Skeletal muscle tissue (tissue), 4 donors: ENCODE results near the gene NDUFB4. TPM values are rescaled to one million over a fixed set of nuclear protein-coding genes. Genes with fewer than 3 reads are reported as not detected.
"Not testable (repeated sequence)": the region's sequence is repeated elsewhere in the genome, so short reads cannot be mapped to it uniquely, and the experiment has no call there.

Experiments used
- H3K27ac ChIP-seq: one replicate; pipeline ENCODE4 v1.7.0; 2013; ENCODE audit warnings: mild to moderate bottlenecking, low read depth, low read length, inconsistent platforms
- H3K27me3 ChIP-seq, 3 donors: one replicate each; pipeline ENCODE4 v1.7.0; 2013; ENCODE audit warnings: low read length in 3 of 3; ENCODE audit not compliant: control insufficient read depth in 3 of 3, insufficient read depth in 3 of 3
- H3K36me3 ChIP-seq, 3 donors: one replicate each; pipeline ENCODE4 v1.7.0; 2013; ENCODE audit warnings: low read length in 3 of 3; ENCODE audit not compliant: control insufficient read depth in 3 of 3, insufficient read depth in 3 of 3
- H3K4me1 ChIP-seq, 3 donors: one replicate each; pipeline ENCODE4 v1.7.0; 2013; ENCODE audit warnings: low read length in 3 of 3, mild to moderate bottlenecking in 3 of 3; ENCODE audit not compliant: control insufficient read depth in 3 of 3, insufficient read depth in 3 of 3
- H3K4me3 ChIP-seq, 3 donors: one replicate each; pipeline ENCODE4 v1.7.0; 2013; ENCODE audit warnings: low read length in 3 of 3
- H3K9ac ChIP-seq, 3 donors: one replicate each; pipeline ENCODE4 v1.7.0; 2013; ENCODE audit warnings: low read length in 3 of 3, mild to moderate bottlenecking in 3 of 3, moderate library complexity in 2 of 3, low read depth in 1 of 3
- H3K9me3 ChIP-seq, 3 donors: one replicate each; pipeline ENCODE4 v1.7.0; 2013; ENCODE audit warnings: low read length in 3 of 3; ENCODE audit not compliant: control insufficient read depth in 3 of 3
- total RNA-seq: library from RNA; depleted of rRNA; stranded (reverse); fragments of >200 nt; gene quantifications from one replicate; pipeline ENCODE4 v1.2.3, GENCODE V29; 2014
- donor health status: Osteomylitis.

Gene NDUFB4
- total RNA-seq, 1 donor from 2014 or later, result 52.7 TPM

GRCh38 chr3:120636795-120637401 is 40.8 kb downstream of the NDUFB4 start:
- Histone ChIP-seq H3K9ac (no peak overlapping the region), H3K9me3 (no peaks in the 10 kb centered on the region), H3K36me3 (no peaks in the 10 kb centered on the region), H3K4me3 (no peak overlapping the region), H3K27me3 (no peaks in the 10 kb centered on the region), H3K4me1 (peaks cover 0 to 3% (median 0%) of the 10 kb centered on the region in 3 donors), H3K27ac (no peak overlapping the region)

- Histone ChIP-seq H3K4me3 (no peak overlapping the region), H3K27me3 (no peaks in the 10 kb centered on the region), H3K36me3 (no peaks in the 10 kb centered on the region)
These were observed 41.9 kb downstream of the NDUFB4 start for GRCh38 chr3:120637851-120638559.

GRCh38 chr3:120638820-120639219 is 42.7 kb downstream of the NDUFB4 start:
- not testable (repeated sequence) for H3K4me3 ChIP-seq, H3K4me1 ChIP-seq, H3K36me3 ChIP-seq, H3K9ac ChIP-seq, H3K27ac ChIP-seq, H3K27me3 ChIP-seq, H3K9me3 ChIP-seq

More at GRCh38 chr3:120637851-120638559, 41.9 kb downstream of the NDUFB4 start:
- H3K4me1 ChIP-seq, result peaks cover 0 to 3% (median 0%) of the 10 kb centered on the region in 3 donors
- H3K9ac ChIP-seq, result no peak overlapping the region
- H3K9me3 ChIP-seq, result no peaks in the 10 kb centered on the region
- no peak overlapping the region for H3K27ac ChIP-seq

- Histone ChIP-seq H3K36me3 (no peaks in the 10 kb centered on the region), H3K27me3 (no peaks in the 10 kb centered on the region), H3K4me1 (peaks cover 0 to 3% (median 0%) of the 10 kb centered on the region in 3 donors), H3K4me3 (no peak overlapping the region), H3K27ac (no peak overlapping the region), H3K9ac (no peak overlapping the region), H3K9me3 (no peaks in the 10 kb centered on the region)
These were observed 44.1 kb downstream of the NDUFB4 start for GRCh38 chr3:120640231-120640630.

GRCh38 chr3:120641696-120642246 is 45.6 kb downstream of the NDUFB4 start:
- no peak overlapping the region for H3K9ac ChIP-seq
- no peaks in the 10 kb centered on the region for H3K9me3 ChIP-seq
- H3K4me1 ChIP-seq, result peaks cover 0 to 3% (median 0%) of the 10 kb centered on the region in 3 donors
- H3K4me3 ChIP-seq, result no peak overlapping the region
- H3K27me3 ChIP-seq, result no peaks in the 10 kb centered on the region
- H3K36me3 ChIP-seq, result no peaks in the 10 kb centered on the region
- H3K27ac ChIP-seq, result no peak overlapping the region

GRCh38 chr3:120642368-120642948 is 46.3 kb downstream of the NDUFB4 start:
- H3K27ac ChIP-seq, result no peak overlapping the region
- no peaks in the 10 kb centered on the region for H3K27me3 ChIP-seq
- no peaks in the 10 kb centered on the region for H3K9me3 ChIP-seq
- H3K9ac ChIP-seq, result no peak overlapping the region
- no peaks in the 10 kb centered on the region for H3K36me3 ChIP-seq
- H3K4me1 ChIP-seq, result peaks cover 0 to 3% (median 0%) of the 10 kb centered on the region in 3 donors
- no peak overlapping the region for H3K4me3 ChIP-seq

- Histone ChIP-seq H3K9ac (no peak overlapping the region), H3K4me1 (no peaks in the 10 kb centered on the region), H3K27ac (no peak overlapping the region), H3K36me3 (no peaks in the 10 kb centered on the region), H3K4me3 (no peak overlapping the region), H3K9me3 (no peaks in the 10 kb centered on the region), H3K27me3 (no peaks in the 10 kb centered on the region)
These were observed 49.1 kb downstream of the NDUFB4 start for GRCh38 chr3:120645083-120645845.

GRCh38 chr3:120646771-120647432 is 50.8 kb downstream of the NDUFB4 start:
- no peak overlapping the region for H3K4me3 ChIP-seq
- H3K36me3 ChIP-seq, result no peaks in the 10 kb centered on the region
- H3K9ac ChIP-seq, result no peak overlapping the region
- H3K27me3 ChIP-seq, result no peaks in the 10 kb centered on the region
- no peaks in the 10 kb centered on the region for H3K4me1 ChIP-seq
- no peak overlapping the region for H3K27ac ChIP-seq
- no peaks in the 10 kb centered on the region for H3K9me3 ChIP-seq

GRCh38 chr3:120648290-120648689 is 52.2 kb downstream of the NDUFB4 start:
- H3K9ac ChIP-seq, result no peak overlapping the region
- H3K27ac ChIP-seq, result no peak overlapping the region
- no peak overlapping the region for H3K4me3 ChIP-seq
- no peaks in the 10 kb centered on the region for H3K27me3 ChIP-seq
- no peaks in the 10 kb centered on the region for H3K4me1 ChIP-seq
- H3K36me3 ChIP-seq, result no peaks in the 10 kb centered on the region
- no peaks in the 10 kb centered on the region for H3K9me3 ChIP-seq
